Stomach smooth muscle (tissue), 2 donors: ENCODE data around the gene BPI.

ENCODE experiments used
- H3K27ac ChIP-seq: one replicate; pipeline ENCODE4 v1.7.0; 2013; ENCODE audit warnings: mild to moderate bottlenecking, low read length, inconsistent platforms
- H3K27me3 ChIP-seq, 2 donors: one replicate each; pipeline ENCODE4 v1.7.0; 2013; ENCODE audit warnings: low read length in 2 of 2; ENCODE audit not compliant: insufficient read depth in 2 of 2, control insufficient read depth in 1 of 2
- H3K36me3 ChIP-seq, 2 donors: one replicate each; pipeline ENCODE4 v1.7.0; 2013; ENCODE audit warnings: low read length in 2 of 2; ENCODE audit not compliant: control insufficient read depth in 2 of 2, insufficient read depth in 2 of 2
- H3K4me1 ChIP-seq: one replicate; pipeline ENCODE4 v1.7.0; 2013; ENCODE audit warnings: low read length; ENCODE audit not compliant: control insufficient read depth, insufficient read depth
- H3K4me3 ChIP-seq, 2 donors: one replicate each; pipeline ENCODE4 v1.7.0; 2013; ENCODE audit warnings: low read length in 2 of 2
- H3K9ac ChIP-seq, 2 donors: one replicate each; pipeline ENCODE4 v1.7.0; 2013; ENCODE audit warnings: low read length in 2 of 2, mild to moderate bottlenecking in 1 of 2
- H3K9me3 ChIP-seq, 2 donors: one replicate each; pipeline ENCODE4 v1.7.0; 2013; ENCODE audit warnings: low read length in 2 of 2; ENCODE audit not compliant: control insufficient read depth in 2 of 2
- donor health status: healthy.
- donor health status: Pancreatic carcinoma.

Gene BPI

DNA sequence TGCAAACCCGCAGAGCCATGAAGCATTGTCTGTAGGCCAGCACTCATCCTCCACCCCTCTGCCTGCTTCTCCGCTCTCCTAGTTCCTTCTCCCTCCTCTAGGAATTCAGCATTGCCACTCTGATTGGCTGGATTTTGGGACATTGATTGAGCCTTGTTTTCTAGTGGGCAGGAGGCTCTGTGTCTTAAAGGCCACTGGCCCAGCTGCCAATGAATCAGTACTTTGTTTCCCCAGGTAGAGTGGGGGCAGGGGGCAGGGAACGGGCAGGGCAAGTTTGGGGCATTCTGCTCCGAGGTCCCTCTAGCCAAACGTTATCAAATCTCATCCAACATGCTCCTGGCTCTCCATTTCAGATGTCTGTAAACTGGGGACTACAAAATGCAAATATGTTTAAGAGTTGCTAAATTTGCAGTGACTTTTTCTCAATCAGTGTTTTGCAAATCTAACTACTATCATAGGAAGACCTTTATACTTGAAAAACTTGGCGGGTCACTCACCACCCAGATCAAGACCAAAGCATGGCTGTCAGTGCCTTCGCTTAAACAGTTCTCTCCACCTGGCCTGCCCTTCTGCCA is 10.4 kb upstream of the BPI start:
- no peak overlapping the region for H3K9ac ChIP-seq
- no peak overlapping the region for H3K27ac ChIP-seq
- peaks cover 9% of the 10 kb centered on the region for H3K4me1 ChIP-seq
- no peak overlapping the region for H3K4me3 ChIP-seq
- H3K36me3 ChIP-seq, result no peaks in the 10 kb centered on the region
- H3K27me3 ChIP-seq, result peaks cover 0 to 5% of the 10 kb centered on the region in 2 donors
- H3K9me3 ChIP-seq, result no peaks in the 10 kb centered on the region

DNA sequence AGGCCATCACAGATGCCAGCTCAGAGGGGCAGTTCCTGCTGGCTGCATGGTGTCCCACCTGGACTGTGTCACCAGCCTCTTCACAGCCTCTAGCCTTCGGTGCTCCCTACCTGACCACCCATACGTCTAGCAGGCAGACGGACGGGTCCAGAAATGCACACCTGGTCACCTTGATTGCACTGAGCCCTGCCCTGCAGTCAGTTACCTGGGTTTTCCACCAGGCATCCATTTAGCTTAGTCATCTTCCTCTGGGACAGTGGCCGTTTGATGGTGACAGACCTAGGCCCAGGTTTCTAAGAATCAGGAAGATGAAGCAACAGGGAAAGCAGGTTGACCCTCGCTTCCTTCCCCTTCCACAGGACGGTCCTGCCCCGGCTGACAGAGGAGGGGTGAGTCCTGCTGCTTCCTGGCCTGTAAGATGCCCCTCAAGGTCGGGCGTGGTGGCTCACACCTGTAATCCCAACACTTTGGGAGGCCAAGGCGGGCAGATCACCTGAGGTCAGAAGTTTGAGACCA is 9.8 kb upstream of the BPI start:
- no peak overlapping the region for H3K27ac ChIP-seq
- H3K27me3 ChIP-seq, result peaks cover 0 to 5% of the 10 kb centered on the region in 2 donors
- no peak overlapping the region for H3K9ac ChIP-seq
- peaks cover 14% of the 10 kb centered on the region for H3K4me1 ChIP-seq
- H3K36me3 ChIP-seq, result no peaks in the 10 kb centered on the region
- H3K9me3 ChIP-seq, result no peaks in the 10 kb centered on the region
- no peak overlapping the region for H3K4me3 ChIP-seq

- Histone ChIP-seq H3K27ac (no peak overlapping the region), H3K4me1 (peaks cover 21% of the 10 kb centered on the region), H3K9ac (no peak overlapping the region), H3K36me3 (no peaks in the 10 kb centered on the region), H3K4me3 (no peak overlapping the region), H3K9me3 (no peaks in the 10 kb centered on the region), H3K27me3 (peaks cover 0 to 5% of the 10 kb centered on the region in 2 donors)
Observed at GRCh38 chr20:38295811-38296210, 8.1 kb upstream of the BPI start.

DNA sequence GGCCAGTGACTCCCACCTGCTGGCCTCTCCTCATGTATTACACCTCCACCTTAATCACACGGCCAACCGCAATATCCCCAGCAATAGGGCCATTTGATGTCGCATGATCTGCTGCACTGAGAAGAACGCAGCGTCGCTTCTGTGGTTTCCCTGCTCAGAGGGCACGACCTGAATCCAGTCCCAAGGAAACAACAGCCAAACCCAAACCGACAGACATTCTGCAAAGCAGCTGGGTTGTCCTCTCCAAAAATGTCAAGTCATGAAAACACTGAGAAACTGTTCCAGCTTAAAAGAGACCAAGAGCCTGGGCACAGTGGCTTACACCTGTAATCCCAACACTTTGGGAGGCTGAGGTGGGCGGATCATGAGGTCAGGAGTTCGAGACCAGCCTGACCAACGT is 7.5 kb upstream of the BPI start:
- Histone ChIP-seq H3K9ac (no peak overlapping the region), H3K27ac (no peak overlapping the region), H3K27me3 (peaks cover 0 to 7% of the 10 kb centered on the region in 2 donors), H3K9me3 (no peaks in the 10 kb centered on the region), H3K4me1 (peaks cover 19% of the 10 kb centered on the region), H3K4me3 (no peak overlapping the region), H3K36me3 (no peaks in the 10 kb centered on the region)

GRCh38 chr20:38297916-38298674 is 5.9 kb upstream of the BPI start:
- Histone ChIP-seq H3K27ac (peak overlapping the region; percentile 80), H3K4me1 (peaks cover 16% of the 10 kb centered on the region), H3K4me3 (no peak overlapping the region), H3K9ac (peak overlapping the region; percentile 36 to 45), H3K9me3 (no peaks in the 10 kb centered on the region), H3K36me3 (no peaks in the 10 kb centered on the region), H3K27me3 (peaks cover 0 to 2% of the 10 kb centered on the region in 2 donors)

DNA sequence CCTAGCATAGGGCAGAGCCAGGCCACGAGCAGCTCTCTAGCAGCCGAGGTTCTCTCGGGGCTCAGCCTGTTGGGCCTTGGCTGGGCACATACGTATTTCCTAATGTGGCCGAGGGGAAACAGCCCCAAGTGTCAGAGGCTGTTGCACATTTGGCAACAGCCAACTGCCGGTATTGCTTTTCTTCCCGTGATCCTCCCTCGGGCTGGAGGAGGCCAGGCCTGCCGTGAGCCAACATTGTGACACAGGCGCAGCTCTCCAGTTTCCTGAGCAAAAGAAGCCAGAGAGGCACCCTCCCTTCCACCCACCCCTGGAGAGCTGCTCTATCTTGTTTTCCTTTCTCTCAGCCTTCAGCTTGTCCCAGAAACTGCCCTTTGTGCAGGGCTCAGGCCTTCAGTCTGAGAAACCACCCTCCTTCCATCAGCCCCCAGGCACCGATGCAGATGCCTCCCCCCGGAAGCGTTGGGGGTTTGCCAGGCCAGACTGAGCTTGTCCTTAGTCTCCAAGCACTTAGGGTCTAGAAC is 5.1 kb upstream of the BPI start:
- H3K9ac ChIP-seq, result peak overlapping the region; percentile 45 to 51
- peak overlapping the region in 1 of 2 donors; percentile 29 for H3K4me3 ChIP-seq
- H3K9me3 ChIP-seq, result no peaks in the 10 kb centered on the region
- H3K36me3 ChIP-seq, result no peaks in the 10 kb centered on the region
- peaks cover 0 to 2% of the 10 kb centered on the region in 2 donors for H3K27me3 ChIP-seq
- H3K4me1 ChIP-seq, result peaks cover 16% of the 10 kb centered on the region
- peak overlapping the region; percentile 80 for H3K27ac ChIP-seq

GRCh38 chr20:38299963-38300362 is 4.0 kb upstream of the BPI start:
- Histone ChIP-seq H3K9me3 (no peaks in the 10 kb centered on the region), H3K27me3 (peaks cover 2 to 6% of the 10 kb centered on the region in 2 donors), H3K36me3 (no peaks in the 10 kb centered on the region), H3K4me1 (peaks cover 20% of the 10 kb centered on the region), H3K4me3 (no peak overlapping the region), H3K9ac (no peak overlapping the region), H3K27ac (no peak overlapping the region)

DNA sequence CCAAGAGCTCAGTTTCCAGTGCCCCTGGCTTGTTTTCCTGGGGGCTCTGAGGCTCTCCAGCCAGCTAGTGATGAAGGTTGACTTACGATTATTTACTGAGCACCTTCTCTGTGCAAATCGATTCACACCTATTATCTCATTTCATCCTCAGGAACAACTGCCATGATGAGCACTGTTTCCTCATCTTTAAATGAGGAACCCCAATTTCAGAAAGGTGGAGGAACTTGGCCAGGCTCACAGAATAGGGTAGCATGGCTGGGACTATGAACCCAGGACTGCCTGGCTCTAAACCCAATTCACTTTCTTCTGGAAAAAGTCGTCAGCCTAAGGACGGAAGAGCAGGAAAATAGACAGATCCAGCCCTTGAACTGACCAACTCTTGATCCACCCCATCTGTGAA is 3.5 kb upstream of the BPI start:
- Histone ChIP-seq H3K27ac (no peak overlapping the region), H3K36me3 (no peaks in the 10 kb centered on the region), H3K4me1 (peaks cover 20% of the 10 kb centered on the region)

GRCh38 chr20:38301309-38301708 is 2.6 kb upstream of the BPI start:
- H3K9ac ChIP-seq, result no peak overlapping the region
- peaks cover 20% of the 10 kb centered on the region for H3K4me1 ChIP-seq
- H3K4me3 ChIP-seq, result no peak overlapping the region
- H3K27me3 ChIP-seq, result peaks cover 2 to 6% of the 10 kb centered on the region in 2 donors
- no peaks in the 10 kb centered on the region for H3K9me3 ChIP-seq
- no peak overlapping the region for H3K27ac ChIP-seq
- H3K36me3 ChIP-seq, result no peaks in the 10 kb centered on the region

More for the DNA sequence above, 3.5 kb upstream of the BPI start:
- no peak overlapping the region for H3K4me3 ChIP-seq
- no peaks in the 10 kb centered on the region for H3K9me3 ChIP-seq
- H3K27me3 ChIP-seq, result peaks cover 2 to 6% of the 10 kb centered on the region in 2 donors
- H3K9ac ChIP-seq, result no peak overlapping the region

GRCh38 chr20:38302786-38303185 is 1.2 kb upstream of the BPI start:
- no peak overlapping the region for H3K4me3 ChIP-seq
- no peaks in the 10 kb centered on the region for H3K9me3 ChIP-seq
- H3K9ac ChIP-seq, result no peak overlapping the region
- no peaks in the 10 kb centered on the region for H3K36me3 ChIP-seq
- no peak overlapping the region for H3K27ac ChIP-seq
- H3K27me3 ChIP-seq, result peaks cover 2 to 12% of the 10 kb centered on the region in 2 donors
- peaks cover 20% of the 10 kb centered on the region for H3K4me1 ChIP-seq
